Epithelial cell of proximal tubule (primary cell): ENCODE results near the gene LAMC2. TPM values are rescaled to one million over a fixed set of nuclear protein-coding genes. Genes with fewer than 3 reads are reported as not detected.
"Not testable (repeated sequence)": the region's sequence is repeated elsewhere in the genome, so short reads cannot be mapped to it uniquely, and the experiment has no call there.

Experiments used
- DNase-seq: peaks from one replicate; pipeline ENCODE4 v3.0.0-alpha.2; 2011; ENCODE audit warnings: low read depth
- H3K4me3 ChIP-seq: 2 replicates; pipeline ENCODE4 v1.5.1; 2011; ENCODE audit warnings: low read depth, mild to moderate bottlenecking, low read length
- CTCF ChIP-seq: conservative IDR thresholded peaks from 2 replicates; pipeline ENCODE4 v1.5.1; 2012; ENCODE audit warnings: low read depth, mild to moderate bottlenecking, low read length
- total RNA-seq: library from RNA; depleted of rRNA; stranded (reverse); fragments of >200 nt; gene quantifications from 2 replicates; pipeline ENCODE4 v1.2.3, GENCODE V29; 2015

The LAMC2 gene
- total RNA-seq, 1 donor from 2014 or later, result 382 TPM

GRCh38 chr1:183238071-183238470 is 52.0 kb downstream of the LAMC2 start:
- H3K4me3 ChIP-seq, result no peak overlapping the region
- DNase-seq, result no peak
- TF ChIP-seq CTCF, result no peak

- no peak for DNase-seq
- TF ChIP-seq CTCF, result no peak
- no peak overlapping the region for H3K4me3 ChIP-seq
Measured at GRCh38 chr1:183239220-183239742, 53.2 kb downstream of the LAMC2 start.

- TF ChIP-seq CTCF, result no peak
- DNase-seq, result no peak
- no peak overlapping the region for H3K4me3 ChIP-seq
Measured at GRCh38 chr1:183239793-183240525, 53.9 kb downstream of the LAMC2 start.

GRCh38 chr1:183240526-183240825 is 54.4 kb downstream of the LAMC2 start:
- TF ChIP-seq CTCF, result no peak
- no peak for DNase-seq
- no peak overlapping the region for H3K4me3 ChIP-seq

GRCh38 chr1:183240853-183241252 is 54.8 kb downstream of the LAMC2 start:
- DNase-seq, H3K4me3 ChIP-seq: not testable (repeated sequence)

GRCh38 chr1:183241471-183241870 is 55.4 kb downstream of the LAMC2 start:
- TF ChIP-seq CTCF, result no peak
- no peak for DNase-seq
- H3K4me3 ChIP-seq, result no peak overlapping the region

- no peak overlapping the region for H3K4me3 ChIP-seq
- TF ChIP-seq CTCF, result no peak
- no peak for DNase-seq
Measured at GRCh38 chr1:183242556-183242955, 56.5 kb downstream of the LAMC2 start.
